Uterus (tissue), 2 donors: ENCODE data around the gene ACADM.

ENCODE experiments used
- POLR2A ChIP-seq, 2 donors: fragments of 450-650 bp; IDR thresholded peaks; one replicate each; pipeline ENCODE4 v1.6.1; 2016; ENCODE audit warnings: antibody characterized with exemption in 2 of 2, mild to moderate bottlenecking in 1 of 2, moderate library complexity in 1 of 2
- TF ChIP-seq, protein P1 (sequence below), 4 experiments: fragments of 200-600 bp in 2 of 4; fragments of 450-650 bp in 2 of 4; sonication (generic) in 2 of 4; IDR thresholded peaks; one replicate each; pipeline ENCODE4 v1.5.1; 2016 to 2019; ENCODE audit warnings: antibody characterized with exemption in 4 of 4, mild to moderate bottlenecking in 2 of 4, moderate library complexity in 1 of 4

DNA sequence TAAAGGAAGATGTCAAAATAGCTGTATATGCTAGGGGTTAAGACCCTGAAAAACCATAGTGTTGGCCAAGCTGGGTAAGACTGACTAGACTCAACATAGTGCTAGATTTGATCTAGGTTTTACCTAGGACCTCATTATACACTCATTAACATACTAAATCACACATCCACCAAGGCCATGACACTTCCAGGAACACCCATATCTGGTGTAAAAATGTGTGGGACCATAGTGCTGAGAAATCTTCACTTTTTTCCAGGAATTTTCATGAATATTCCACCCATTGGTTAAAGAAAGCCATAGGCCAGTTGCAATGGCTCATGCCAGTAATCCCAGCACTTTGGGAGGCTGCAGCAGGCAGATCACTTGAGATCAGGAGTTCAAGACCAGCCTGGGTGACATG, 34.0 kb upstream of the ACADM start:
- TF ChIP-seq POLR2A (IDR thresholded peaks at IDR 0.05): no peak
- TF ChIP-seq, protein P1, sequence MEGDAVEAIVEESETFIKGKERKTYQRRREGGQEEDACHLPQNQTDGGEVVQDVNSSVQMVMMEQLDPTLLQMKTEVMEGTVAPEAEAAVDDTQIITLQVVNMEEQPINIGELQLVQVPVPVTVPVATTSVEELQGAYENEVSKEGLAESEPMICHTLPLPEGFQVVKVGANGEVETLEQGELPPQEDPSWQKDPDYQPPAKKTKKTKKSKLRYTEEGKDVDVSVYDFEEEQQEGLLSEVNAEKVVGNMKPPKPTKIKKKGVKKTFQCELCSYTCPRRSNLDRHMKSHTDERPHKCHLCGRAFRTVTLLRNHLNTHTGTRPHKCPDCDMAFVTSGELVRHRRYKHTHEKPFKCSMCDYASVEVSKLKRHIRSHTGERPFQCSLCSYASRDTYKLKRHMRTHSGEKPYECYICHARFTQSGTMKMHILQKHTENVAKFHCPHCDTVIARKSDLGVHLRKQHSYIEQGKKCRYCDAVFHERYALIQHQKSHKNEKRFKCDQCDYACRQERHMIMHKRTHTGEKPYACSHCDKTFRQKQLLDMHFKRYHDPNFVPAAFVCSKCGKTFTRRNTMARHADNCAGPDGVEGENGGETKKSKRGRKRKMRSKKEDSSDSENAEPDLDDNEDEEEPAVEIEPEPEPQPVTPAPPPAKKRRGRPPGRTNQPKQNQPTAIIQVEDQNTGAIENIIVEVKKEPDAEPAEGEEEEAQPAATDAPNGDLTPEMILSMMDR (IDR thresholded peaks at IDR 0.05): no peak
